T-cell (primary cell): ENCODE measurements around the gene OR8D4. TPM values are rescaled to one million over a fixed set of nuclear protein-coding genes. Genes with fewer than 3 reads are reported as not detected.
"Not testable (repeated sequence)": the region's sequence is repeated elsewhere in the genome, so short reads cannot be mapped to it uniquely, and the experiment has no call there.

Experiments used
- ATAC-seq, 4 experiments: fragments of 200-7000 bp in 3 of 4; fragments of 150-1000 bp in 1 of 4; cut with Tn5 transposase; replicated peaks in 1 of 4; 1 replicate in 3 of 4; 2 replicates in 1 of 4; pipeline ENCODE4 v1.10.0; 2021; ENCODE audit warnings: moderate library complexity in 3 of 4, mild to moderate bottlenecking in 2 of 4, moderate number of reproducible peaks in 1 of 4
- CTCF ChIA-PET, 2 donors: fragments of 300-600 bp; sonication (Branson Sonifier 250); formaldehyde crosslinking; loops; one replicate each; lab custom pipeline; 2022; ENCODE audit warnings: antibody characterized with exemption in 2 of 2; lab: Charles Lee
- POLR2A ChIA-PET, 2 donors: fragments of 300-600 bp; sonication (Branson Sonifier 250); formaldehyde crosslinking; loops; one replicate each; lab custom pipeline; 2022; ENCODE audit warnings: antibody characterized with exemption in 2 of 2; lab: Charles Lee
- DNase-seq, 35 experiments: peaks; one replicate each; pipeline versions ENCODE4 v3.0.0 to v3.0.0-alpha.2; 2013 to 2023
- H3K27ac ChIP-seq: one replicate; pipeline ENCODE4 v1.5.1; 2013; ENCODE audit warnings: low read length
- H3K27me3 ChIP-seq, 2 experiments: replicated peaks in 1 of 2; 1 replicate in 1 of 2; 2 replicates in 1 of 2; pipeline versions ENCODE4 v1.6.1 to v1.7.0; 2013; ENCODE audit warnings: low read length in 1 of 2, mixed read lengths in 1 of 2; ENCODE audit not compliant: control insufficient read depth in 2 of 2, insufficient read depth in 2 of 2; ENCODE audit errors: extremely low read depth in 1 of 2
- H3K36me3 ChIP-seq, 2 donors: 1 replicate in 1 of 2; 2 replicates in 1 of 2; pipeline versions ENCODE4 v1.6.1 to v1.7.0; 2013; ENCODE audit warnings: low read length in 1 of 2; ENCODE audit not compliant: control insufficient read depth in 2 of 2, insufficient read depth in 1 of 2; ENCODE audit errors: extremely low read depth in 1 of 2
- H3K4me1 ChIP-seq, 2 experiments: 1 replicate in 1 of 2; 2 replicates in 1 of 2; pipeline versions ENCODE4 v1.6.1 to v1.7.0; 2013; ENCODE audit warnings: low read length in 2 of 2, mixed read lengths in 1 of 2; ENCODE audit not compliant: insufficient read depth in 2 of 2, control insufficient read depth in 1 of 2; ENCODE audit errors: extremely low read depth in 1 of 2
- H3K4me3 ChIP-seq, 2 donors: 1 replicate in 1 of 2; 2 replicates in 1 of 2; pipeline versions ENCODE4 v1.5.1 to v1.7.0; 2013; ENCODE audit warnings: mild to moderate bottlenecking in 2 of 2, low read length in 1 of 2, moderate library complexity in 1 of 2; ENCODE audit not compliant: control insufficient read depth in 1 of 2; ENCODE audit errors: extremely low read depth in 1 of 2
- H3K9me3 ChIP-seq: 2 replicates; pipeline ENCODE4 v1.7.0; 2013
- H3K27ac Mint-ChIP-seq, 2 donors: one replicate each; pipeline ENCODE4 v1.8.0; 2020 to 2021; ENCODE audit warnings: mild to moderate bottlenecking in 2 of 2, mixed read lengths in 2 of 2
- H3K27me3 Mint-ChIP-seq, 2 donors: one replicate each; pipeline ENCODE4 v1.8.0; 2021 to 2022; ENCODE audit warnings: mixed read lengths in 2 of 2
- H3K36me3 Mint-ChIP-seq: one replicate; pipeline ENCODE4 v1.8.0; 2021; ENCODE audit warnings: mixed read lengths
- H3K4me1 Mint-ChIP-seq, 3 donors: one replicate each; pipeline ENCODE4 v1.8.0; 2020 to 2022; ENCODE audit warnings: mixed read lengths in 3 of 3, mild to moderate bottlenecking in 1 of 3
- H3K4me3 Mint-ChIP-seq, 3 donors: one replicate each; pipeline ENCODE4 v1.8.0; 2020 to 2022; ENCODE audit warnings: mild to moderate bottlenecking in 3 of 3, mixed read lengths in 3 of 3, moderate library complexity in 3 of 3
- H3K9me3 Mint-ChIP-seq, 3 donors: one replicate each; pipeline ENCODE4 v1.8.0; 2020 to 2022; ENCODE audit warnings: mixed read lengths in 3 of 3
- whole genome bisulfite sequencing: methylation state at CpG from one replicate; pipeline ENCODE4 v1.1.5; 2013; ENCODE audit warnings: missing lambda C conversion rate; ENCODE audit not compliant: insufficient coverage; 5-methylcytosine and 5-hydroxymethylcytosine counted together
- total RNA-seq, 35 experiments: library from RNA in 6 of 35; stranded (reverse) in 6 of 35; fragments of 120-200 nt in 1 of 35; gene quantifications; one replicate each; pipeline versions ENCODE4 v1.2.1 to v1.2.4 and lab custom pipeline; 2013 to 2026

Gene OR8D4
- total RNA-seq, result not detected
- not detected for total RNA-seq (2013)
- 0 to 0.06 (median 0) reads per million in 29 experiments for total RNA-seq (lab: John Stamatoyannopoulos, UW)

GRCh38 chr11:123901867-123902266 is at the start of gene OR8D4:
Gene OR8D4 (plus strand): TSS chr11:123902167. CDS start chr11:123906432, 4,265 bp downstream.
- no peaks in the 10 kb centered on the region for H3K4me1 Mint-ChIP-seq
- no peak within 1 kb of the TSS for H3K27ac ChIP-seq
- H3K4me3 ChIP-seq, result no peak within 1 kb of the TSS
- H3K36me3 Mint-ChIP-seq, result no peaks in the 10 kb centered on the region
- no peaks in the 10 kb centered on the region for H3K9me3 ChIP-seq
- no peaks in the 10 kb centered on the region for H3K4me1 ChIP-seq
- ChIA-PET CTCF (no interaction called here), POLR2A (no interaction called here)
- no peaks in the 10 kb centered on the region for H3K36me3 ChIP-seq
- no peaks in the 10 kb centered on the region for H3K9me3 Mint-ChIP-seq
- DNase-seq (no peak), ATAC-seq (no peak)
- WGBS, result no CpG with 5 or more reads among the region's 1 CpG
- no peak within 1 kb of the TSS for H3K27ac Mint-ChIP-seq
- H3K4me3 Mint-ChIP-seq, result no peak within 1 kb of the TSS
- H3K27me3 ChIP-seq, result no peaks in the 10 kb centered on the region
- peaks cover 0 to 20% of the 10 kb centered on the region in 2 donors for H3K27me3 Mint-ChIP-seq

DNA sequence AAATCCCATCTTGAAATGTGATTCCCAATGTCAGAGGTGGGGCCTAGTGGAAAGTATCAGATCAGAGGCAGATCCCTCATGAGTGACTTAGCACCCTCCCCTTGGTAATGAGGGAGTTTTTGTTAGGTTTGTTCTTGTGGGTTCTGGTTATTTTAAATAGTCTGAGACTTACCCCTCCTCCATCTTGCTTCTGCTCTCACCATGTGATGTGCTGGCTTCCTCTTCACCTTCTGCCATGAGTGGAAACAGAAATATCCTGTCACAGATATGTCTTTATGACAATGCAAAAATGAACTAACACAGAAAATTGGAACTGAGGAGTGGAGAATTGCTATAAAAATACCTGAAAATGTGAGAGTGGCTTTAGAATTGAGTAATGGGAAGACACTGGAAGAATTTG is 49.6 kb upstream of the OR8D4 start:
- ATAC-seq, result no peak

GRCh38 chr11:123853038-123853437 is 48.9 kb upstream of the OR8D4 start:
- Mint-ChIP-seq H3K27me3 (peaks cover 18 to 30% of the 10 kb centered on the region in 2 donors), H3K4me3 (no peak overlapping the region), H3K36me3 (no peaks in the 10 kb centered on the region), H3K27ac (no peak overlapping the region), H3K4me1 (peaks cover 0 to 6% (median 0%) of the 10 kb centered on the region in 3 donors), H3K9me3 (peaks cover 3 to 22% (median 9%) of the 10 kb centered on the region in 3 donors)
- WGBS, result 100% methylated on average over 1 of the region's 2 CpGs
- ATAC-seq (no peak), DNase-seq (no peak)
- no peak overlapping the region for H3K4me3 ChIP-seq
- ChIA-PET POLR2A (no interaction called here), CTCF (no interaction called here)
- H3K9me3 ChIP-seq, result no peaks in the 10 kb centered on the region
- H3K36me3 ChIP-seq, result no peaks in the 10 kb centered on the region
- H3K27ac ChIP-seq, result no peak overlapping the region
- H3K4me1 ChIP-seq, result no peaks in the 10 kb centered on the region
- H3K27me3 ChIP-seq, result peaks cover 0 to 18% of the 10 kb centered on the region in 2 experiments

More for the DNA sequence above, 49.6 kb upstream of the OR8D4 start:
- ChIA-PET POLR2A (no interaction called here), CTCF (no interaction called here)
- H3K4me3 ChIP-seq, result no peak overlapping the region
- H3K27ac ChIP-seq, result no peak overlapping the region
- H3K27me3 Mint-ChIP-seq, result peaks cover 18 to 30% of the 10 kb centered on the region in 2 donors
- no peak overlapping the region for H3K27ac Mint-ChIP-seq
- H3K27me3 ChIP-seq, result peaks cover 0 to 18% of the 10 kb centered on the region in 2 experiments
- no peak overlapping the region for H3K4me3 Mint-ChIP-seq
- H3K9me3 ChIP-seq, result no peaks in the 10 kb centered on the region
- H3K36me3 Mint-ChIP-seq, result no peaks in the 10 kb centered on the region
- peaks cover 0 to 6% (median 0%) of the 10 kb centered on the region in 3 donors for H3K4me1 Mint-ChIP-seq
- H3K4me1 ChIP-seq, result no peaks in the 10 kb centered on the region
- no peak for DNase-seq
- H3K9me3 Mint-ChIP-seq, result peaks cover 0 to 22% (median 3%) of the 10 kb centered on the region in 3 donors
- no peaks in the 10 kb centered on the region for H3K36me3 ChIP-seq

DNA sequence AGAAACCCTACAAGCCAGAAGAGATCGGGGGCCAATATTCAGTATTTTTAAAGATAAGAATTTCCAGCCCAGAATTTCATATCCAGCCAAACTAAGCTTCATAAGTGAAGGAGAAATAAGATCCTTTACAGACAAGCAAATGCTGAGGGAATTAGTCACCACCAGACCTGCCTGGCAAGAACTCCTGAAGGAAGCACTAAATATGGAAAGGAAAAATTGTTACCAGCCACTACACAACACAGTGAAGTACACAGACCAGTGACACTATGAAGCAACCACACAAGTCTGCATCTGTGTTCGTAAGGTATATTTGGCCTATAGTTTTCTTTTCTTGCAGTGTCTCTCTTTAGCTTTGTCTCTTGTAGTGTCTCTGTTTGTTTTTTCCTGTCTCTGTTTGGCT is 45.5 kb upstream of the OR8D4 start:
- POLR2A ChIA-PET, result no interaction called here
- CTCF ChIA-PET, result no interaction called here

GRCh38 chr11:123859731-123860130 is 42.2 kb upstream of the OR8D4 start:
- Histone ChIP-seq H3K4me1 (no peaks in the 10 kb centered on the region), H3K27ac (no peak overlapping the region), H3K27me3 (no peaks in the 10 kb centered on the region), H3K9me3 (no peaks in the 10 kb centered on the region), H3K36me3 (no peaks in the 10 kb centered on the region), H3K4me3 (no peak overlapping the region)
- ATAC-seq (no peak), DNase-seq (no peak)
- Mint-ChIP-seq H3K27ac (no peak overlapping the region), H3K4me3 (no peak overlapping the region), H3K4me1 (peaks cover 0 to 6% (median 0%) of the 10 kb centered on the region in 3 donors), H3K9me3 (peaks cover 3 to 13% (median 9%) of the 10 kb centered on the region in 3 donors), H3K36me3 (no peaks in the 10 kb centered on the region), H3K27me3 (peaks cover 2 to 9% of the 10 kb centered on the region in 2 donors)
- no CpG with 5 or more reads among the region's 2 CpGs for WGBS
- POLR2A ChIA-PET, result no interaction called here
- CTCF ChIA-PET, result no interaction called here

More for the DNA sequence above, 45.5 kb upstream of the OR8D4 start:
- H3K9me3 ChIP-seq, result no peaks in the 10 kb centered on the region
- no CpG with 5 or more reads among the region's 2 CpGs for WGBS
- no peak overlapping the region for H3K27ac Mint-ChIP-seq
- no peaks in the 10 kb centered on the region for H3K4me1 ChIP-seq
- H3K27ac ChIP-seq, result no peak overlapping the region
- no peak overlapping the region for H3K4me3 Mint-ChIP-seq
- no peak for ATAC-seq
- H3K4me3 ChIP-seq, result no peak overlapping the region
- H3K4me1 Mint-ChIP-seq, result peaks cover 0 to 6% (median 0%) of the 10 kb centered on the region in 3 donors
- peaks cover 0 to 11% of the 10 kb centered on the region in 2 experiments for H3K27me3 ChIP-seq
- peaks cover 9 to 22% of the 10 kb centered on the region in 2 donors for H3K27me3 Mint-ChIP-seq
- DNase-seq, result no peak
- no peaks in the 10 kb centered on the region for H3K36me3 Mint-ChIP-seq
- H3K9me3 Mint-ChIP-seq, result peaks cover 3 to 22% (median 9%) of the 10 kb centered on the region in 3 donors
- H3K36me3 ChIP-seq, result no peaks in the 10 kb centered on the region

- ATAC-seq, POLR2A ChIA-PET, H3K36me3 ChIP-seq, H3K4me3 ChIP-seq, H3K36me3 Mint-ChIP-seq, H3K9me3 ChIP-seq, H3K27ac ChIP-seq, H3K4me1 ChIP-seq, CTCF ChIA-PET, H3K4me3 Mint-ChIP-seq, DNase-seq, H3K4me1 Mint-ChIP-seq, H3K27ac Mint-ChIP-seq, H3K27me3 ChIP-seq, H3K27me3 Mint-ChIP-seq: not testable (repeated sequence)
- 64% methylated on average over 4 of the region's 7 CpGs for WGBS
- H3K9me3 Mint-ChIP-seq, result peaks cover 0 to 12% (median 7%) of the 10 kb centered on the region in 3 donors
Measured at GRCh38 chr11:123865293-123865692, 36.7 kb upstream of the OR8D4 start.

- H3K9me3 ChIP-seq, POLR2A ChIA-PET, CTCF ChIA-PET, H3K27me3 ChIP-seq, H3K27ac Mint-ChIP-seq, DNase-seq, ATAC-seq, H3K36me3 Mint-ChIP-seq, H3K4me3 ChIP-seq, H3K4me1 Mint-ChIP-seq, H3K27me3 Mint-ChIP-seq, H3K36me3 ChIP-seq, H3K4me1 ChIP-seq, H3K4me3 Mint-ChIP-seq, H3K27ac ChIP-seq: not testable (repeated sequence)
- peaks cover 0 to 12% (median 7%) of the 10 kb centered on the region in 3 donors for H3K9me3 Mint-ChIP-seq
- WGBS, result 73% methylated on average over 9 of the region's 9 CpGs
Measured at GRCh38 chr11:123867795-123868194, 34.2 kb upstream of the OR8D4 start.
